KMS-11 (cell line): ENCODE data around the gene WDR46.

Experiments used
- H2AFZ ChIP-seq: fragments of 200-600 bp; sonication (generic); 2 replicates; pipeline ENCODE4 v1.6.1; 2016; ENCODE audit warnings: antibody characterized with exemption, mixed run types, low read depth
- H3K27ac ChIP-seq: fragments of 200-600 bp; sonication (generic); 2 replicates; pipeline ENCODE4 v1.6.1; 2016; ENCODE audit warnings: mild to moderate bottlenecking, mixed run types
- H3K27me3 ChIP-seq: fragments of 200-600 bp; sonication (generic); 2 replicates; pipeline ENCODE4 v1.6.1; 2017; ENCODE audit warnings: mild to moderate bottlenecking, low read depth, mixed run types, moderate library complexity; ENCODE audit not compliant: insufficient read depth
- H3K36me3 ChIP-seq: fragments of 200-600 bp; sonication (generic); 2 replicates; pipeline ENCODE4 v1.6.1; 2017; ENCODE audit warnings: mild to moderate bottlenecking, mixed run types; ENCODE audit not compliant: insufficient read depth
- H3K4me1 ChIP-seq: fragments of 200-600 bp; sonication (generic); 2 replicates; pipeline ENCODE4 v1.6.1; 2016; ENCODE audit warnings: mild to moderate bottlenecking, low read depth, mixed run types; ENCODE audit not compliant: poor library complexity, severe bottlenecking
- H3K4me2 ChIP-seq: fragments of 200-600 bp; sonication (generic); 2 replicates; pipeline ENCODE4 v1.7.0; 2016; ENCODE audit warnings: mild to moderate bottlenecking, mixed run types
- H3K4me3 ChIP-seq: fragments of 200-600 bp; sonication (generic); IDR thresholded peaks from 2 replicates; pipeline ENCODE4 v1.6.1; 2017; ENCODE audit warnings: low read depth, low read length, mixed read lengths; ENCODE audit not compliant: insufficient read depth
- H3K79me2 ChIP-seq: fragments of 200-600 bp; sonication (generic); 2 replicates; pipeline ENCODE4 v1.6.1; 2016; ENCODE audit warnings: low read depth, mixed run types; ENCODE audit not compliant: insufficient read depth
- H3K9ac ChIP-seq: fragments of 200-600 bp; sonication (generic); 2 replicates; pipeline ENCODE4 v1.6.1; 2016; ENCODE audit warnings: mild to moderate bottlenecking, mixed run types
- H4K20me1 ChIP-seq: fragments of 200-600 bp; sonication (generic); 2 replicates; pipeline ENCODE4 v1.6.1; 2016; ENCODE audit warnings: mild to moderate bottlenecking, mixed run types; ENCODE audit not compliant: insufficient read depth
- TF ChIP-seq, protein P1 (sequence below): fragments of 200-600 bp; sonication (generic); conservative IDR thresholded peaks from 2 replicates; pipeline ENCODE4 v1.6.1; 2017; ENCODE audit warnings: low read depth, mild to moderate bottlenecking, antibody characterized with exemption, low read length, moderate library complexity, mixed read lengths

Gene WDR46

DNA sequence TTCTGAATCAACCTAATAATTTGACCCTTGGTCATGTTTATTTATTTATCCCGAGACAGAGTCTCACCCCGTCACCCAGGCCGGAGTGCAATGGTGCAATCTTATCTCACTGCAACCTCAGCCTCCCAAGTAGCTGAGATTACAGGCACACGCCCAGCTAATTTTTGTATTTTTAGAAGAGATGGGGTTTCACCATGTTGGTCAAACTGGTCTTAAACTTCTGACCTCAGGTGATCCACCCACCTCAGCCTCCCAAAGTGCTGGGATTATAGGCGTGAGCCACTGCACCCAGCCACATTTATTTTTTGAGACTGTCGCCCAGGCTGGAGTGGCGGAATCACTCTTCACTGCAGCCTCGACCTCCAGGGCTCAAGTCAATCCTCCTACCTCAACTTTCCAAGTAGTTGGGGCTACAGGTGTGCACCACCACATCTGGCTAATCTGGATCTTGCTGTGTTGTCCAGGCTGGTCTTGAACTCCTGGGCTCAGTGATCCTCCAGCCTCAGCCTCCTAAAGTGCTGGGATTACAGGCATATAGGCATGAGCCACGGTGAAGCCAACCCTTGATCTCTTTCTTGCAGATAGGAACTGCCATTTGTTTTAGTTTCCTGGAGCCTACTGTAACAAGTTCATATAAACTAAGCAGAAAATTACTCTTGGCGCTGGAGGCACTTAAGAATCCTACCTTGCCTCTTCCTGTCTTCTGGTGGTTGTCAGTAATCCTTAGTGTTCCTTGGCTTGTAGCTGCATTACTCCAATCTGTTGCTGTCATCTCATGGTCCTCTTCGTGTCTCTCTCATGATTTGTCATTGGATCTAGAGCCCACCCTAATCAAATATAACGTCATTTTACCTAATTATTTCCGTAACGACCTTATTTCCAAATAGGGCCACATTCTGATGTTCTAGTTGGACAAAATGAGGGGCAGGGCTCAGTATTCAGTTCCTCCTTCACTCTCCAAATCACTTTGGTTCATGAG lies 14.8 kb downstream of the WDR46 start:
- peaks cover 42% of the 10 kb centered on the region for H3K79me2 ChIP-seq
- H3K4me1 ChIP-seq: peaks cover 27% of the 10 kb centered on the region
- no peak overlapping the region for H3K9ac ChIP-seq
- peaks cover 29% of the 10 kb centered on the region; the same call in 1 of the 2 replicates for H3K36me3 ChIP-seq
- H3K4me2 ChIP-seq: peak overlapping the region; percentile 66
- peak overlapping the region; percentile 85; the same call in 1 of the 2 replicates for H3K27ac ChIP-seq
- TF ChIP-seq, protein P1, sequence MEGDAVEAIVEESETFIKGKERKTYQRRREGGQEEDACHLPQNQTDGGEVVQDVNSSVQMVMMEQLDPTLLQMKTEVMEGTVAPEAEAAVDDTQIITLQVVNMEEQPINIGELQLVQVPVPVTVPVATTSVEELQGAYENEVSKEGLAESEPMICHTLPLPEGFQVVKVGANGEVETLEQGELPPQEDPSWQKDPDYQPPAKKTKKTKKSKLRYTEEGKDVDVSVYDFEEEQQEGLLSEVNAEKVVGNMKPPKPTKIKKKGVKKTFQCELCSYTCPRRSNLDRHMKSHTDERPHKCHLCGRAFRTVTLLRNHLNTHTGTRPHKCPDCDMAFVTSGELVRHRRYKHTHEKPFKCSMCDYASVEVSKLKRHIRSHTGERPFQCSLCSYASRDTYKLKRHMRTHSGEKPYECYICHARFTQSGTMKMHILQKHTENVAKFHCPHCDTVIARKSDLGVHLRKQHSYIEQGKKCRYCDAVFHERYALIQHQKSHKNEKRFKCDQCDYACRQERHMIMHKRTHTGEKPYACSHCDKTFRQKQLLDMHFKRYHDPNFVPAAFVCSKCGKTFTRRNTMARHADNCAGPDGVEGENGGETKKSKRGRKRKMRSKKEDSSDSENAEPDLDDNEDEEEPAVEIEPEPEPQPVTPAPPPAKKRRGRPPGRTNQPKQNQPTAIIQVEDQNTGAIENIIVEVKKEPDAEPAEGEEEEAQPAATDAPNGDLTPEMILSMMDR: no peak
- H2AFZ ChIP-seq: no peak overlapping the region
- peaks cover 16% of the 10 kb centered on the region; the same call in 1 of the 2 replicates for H4K20me1 ChIP-seq
- no peaks in the 10 kb centered on the region for H3K27me3 ChIP-seq
- no peak overlapping the region for H3K4me3 ChIP-seq

DNA sequence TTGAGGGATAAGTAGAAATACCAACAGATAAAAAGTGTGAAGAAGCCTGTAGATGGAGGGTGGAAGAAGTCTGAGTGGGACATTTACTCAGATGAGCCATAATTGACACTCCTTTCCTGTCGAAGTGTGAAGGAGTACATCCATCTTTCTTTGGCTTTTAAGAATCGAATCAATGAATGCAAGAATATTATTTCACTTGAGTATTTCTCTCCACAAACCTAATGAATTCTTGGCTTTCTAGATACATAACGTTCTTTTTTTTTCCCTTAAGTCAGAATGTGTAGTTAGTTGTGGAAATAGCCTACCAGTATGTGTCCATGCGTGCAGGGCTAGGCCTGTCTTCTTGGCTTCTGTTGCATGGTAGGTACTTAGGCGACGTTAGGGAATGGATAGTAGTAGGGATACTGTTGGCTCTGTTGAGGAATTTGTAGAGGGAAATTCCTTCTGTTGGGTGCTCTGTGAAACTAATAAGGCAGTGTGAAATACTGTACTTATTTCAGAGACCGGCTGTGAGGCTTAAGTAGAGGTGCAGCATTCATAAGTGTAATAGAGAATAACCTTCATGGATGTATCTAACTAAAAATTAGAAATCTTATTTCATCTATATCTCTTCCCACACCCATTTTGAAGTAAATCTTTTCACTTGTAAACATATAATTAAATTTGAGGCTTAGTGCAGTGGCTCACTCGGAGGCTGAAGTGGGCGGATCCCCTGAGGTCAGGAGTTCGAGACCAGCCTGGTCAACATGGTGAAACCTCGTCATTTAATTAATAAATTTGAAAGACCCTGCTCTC lies 15.7 kb downstream of the WDR46 start:
- Histone ChIP-seq H3K4me3 (no peak overlapping the region), H3K36me3 (peaks cover 29% of the 10 kb centered on the region; the same call in 1 of the 2 replicates), H2AFZ (no peak overlapping the region), H3K9ac (peak overlapping the region; percentile 91; the same call in 1 of the 2 replicates), H3K4me1 (peaks cover 27% of the 10 kb centered on the region), H3K27ac (peak overlapping the region; percentile 85), H3K27me3 (no peaks in the 10 kb centered on the region), H3K4me2 (peak overlapping the region; percentile 66), H4K20me1 (peaks cover 16% of the 10 kb centered on the region; the same call in 1 of the 2 replicates), H3K79me2 (peaks cover 42% of the 10 kb centered on the region)
- TF ChIP-seq, protein P1: no peak

DNA sequence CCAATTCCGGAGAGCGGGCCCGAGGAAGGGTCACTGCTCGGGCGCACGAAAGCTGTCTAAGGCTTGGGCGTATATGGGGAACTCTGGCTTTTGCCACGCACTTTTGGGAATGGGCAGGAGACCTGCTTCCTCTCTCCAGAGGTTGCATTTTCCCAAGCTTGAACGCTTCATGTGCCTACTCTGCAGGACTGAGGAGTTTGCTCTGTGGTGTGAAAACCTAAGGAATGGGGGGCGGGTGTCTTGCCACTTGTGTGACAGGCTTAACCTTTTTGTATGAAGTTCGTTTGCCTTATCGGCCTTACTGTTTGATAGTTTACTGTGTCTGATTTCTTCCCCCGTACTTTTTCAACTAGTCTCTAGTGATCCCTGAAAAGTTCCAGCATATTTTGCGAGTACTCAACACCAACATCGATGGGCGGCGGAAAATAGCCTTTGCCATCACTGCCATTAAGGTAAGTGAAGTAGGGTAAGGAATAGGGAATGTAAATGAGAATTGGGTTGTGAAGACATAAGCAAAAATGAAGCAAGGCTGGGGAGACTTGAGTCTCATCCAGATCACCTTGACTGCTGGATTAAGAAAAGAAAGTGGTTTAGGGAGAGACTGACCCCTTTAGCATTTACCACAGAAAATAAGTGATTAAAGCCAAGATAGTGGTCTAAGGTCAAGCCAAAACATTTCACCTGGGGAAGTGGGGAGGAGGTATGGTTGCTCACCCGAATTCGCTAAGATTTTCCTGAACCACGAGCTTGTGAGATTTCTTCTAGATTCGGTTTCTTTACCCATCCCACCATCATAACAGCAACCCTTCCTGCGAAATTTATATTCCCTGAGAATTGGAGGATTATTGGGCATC lies 16.5 kb downstream of the WDR46 start:
- peak overlapping the region; percentile 85 for H3K27ac ChIP-seq
- H3K79me2 ChIP-seq: peaks cover 42% of the 10 kb centered on the region
- H3K36me3 ChIP-seq: peaks cover 29% of the 10 kb centered on the region; the same call in 1 of the 2 replicates
- H3K4me3 ChIP-seq: peak overlapping the region; percentile 2
- H3K27me3 ChIP-seq: no peaks in the 10 kb centered on the region
- peaks cover 16% of the 10 kb centered on the region; the same call in 1 of the 2 replicates for H4K20me1 ChIP-seq
- TF ChIP-seq, protein P1: no peak
- peak overlapping the region; percentile 89; the same call in 1 of the 2 replicates for H2AFZ ChIP-seq
- peak overlapping the region; percentile 66 for H3K4me2 ChIP-seq
- peak overlapping the region; percentile 91 for H3K9ac ChIP-seq
- H3K4me1 ChIP-seq: peaks cover 27% of the 10 kb centered on the region
